Colon (tissue), 2 donors: ENCODE measurements around the gene ADGRG1.

ENCODE experiments used
- FAIRE-seq: peaks from 2 replicates; lab custom pipeline; 2012; peaks lifted over from hg19 to GRCh38; lab: Jason Lieb, UNC
- donor health status: control.
- donor health status: control.

The ADGRG1 gene

DNA sequence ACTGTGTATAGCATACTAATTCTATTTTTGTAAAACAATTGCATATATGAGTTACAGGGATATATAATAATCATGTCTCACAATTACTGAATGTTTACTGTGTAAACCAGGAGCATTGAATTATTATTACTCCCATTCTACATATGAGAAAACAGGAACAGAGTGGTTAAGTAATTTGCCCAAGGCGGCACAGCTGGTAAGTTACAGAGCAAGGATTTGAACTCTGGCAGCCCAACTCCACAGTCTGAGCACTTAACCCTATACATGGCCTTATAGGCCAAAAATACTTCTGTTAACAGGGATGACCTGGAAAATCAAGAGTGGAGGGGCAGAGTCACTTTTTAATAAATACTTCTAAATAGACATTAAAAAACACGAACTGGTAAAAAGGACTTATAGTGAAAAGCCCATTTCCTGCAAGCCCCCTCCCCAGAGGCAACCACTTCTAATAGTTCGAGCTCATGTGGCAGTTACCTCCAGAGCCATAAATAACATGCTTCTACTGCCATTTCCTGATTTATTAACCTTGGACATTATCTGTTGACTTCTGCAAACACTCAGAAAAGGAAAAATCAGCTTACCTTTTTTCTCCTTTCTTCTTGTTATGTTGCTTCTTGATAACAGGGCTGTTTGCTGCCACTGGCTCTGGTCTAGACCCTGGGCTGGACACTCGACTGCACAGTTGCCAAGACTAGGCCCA lies 22.1 kb upstream of the ADGRG1 start:
- no peak for FAIRE-seq

- no peak for FAIRE-seq
Measured at GRCh38 chr16:57606847-57607501, 21.5 kb upstream of the ADGRG1 start.

GRCh38 chr16:57607676-57608461 lies 20.6 kb upstream of the ADGRG1 start:
- no peak for FAIRE-seq

DNA sequence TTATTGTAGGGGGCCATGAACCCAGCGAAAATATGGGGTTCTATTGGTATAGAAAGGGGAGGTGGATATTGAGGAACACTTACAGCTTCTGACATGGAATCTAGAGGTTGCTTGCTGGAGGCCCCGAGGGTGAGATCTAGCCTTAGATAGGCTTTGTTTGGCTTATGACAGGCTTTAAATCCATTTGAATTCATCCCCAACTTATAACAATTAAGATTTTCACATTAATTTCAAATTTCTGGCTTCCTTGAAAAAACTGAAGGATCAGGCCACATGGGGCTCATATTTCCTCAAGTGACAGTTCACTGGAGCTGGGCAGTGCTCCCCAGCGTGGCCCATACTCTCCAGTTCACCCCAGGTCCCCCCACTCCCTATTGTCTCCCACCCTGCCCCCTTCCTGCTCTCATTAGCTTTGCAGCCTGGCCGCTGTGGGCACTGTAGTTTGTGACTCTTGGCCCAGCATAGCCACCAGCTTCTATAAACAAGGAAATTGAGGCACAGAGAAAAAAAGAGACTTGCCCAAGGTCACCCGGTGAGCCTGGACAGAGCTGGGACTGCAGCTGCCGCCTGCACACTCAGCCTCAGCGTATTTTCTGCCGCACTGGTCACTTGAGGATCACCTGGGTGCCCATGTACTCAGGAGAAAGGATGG lies 19.8 kb upstream of the ADGRG1 start:
- no peak for FAIRE-seq

- no peak for FAIRE-seq
Measured at GRCh38 chr16:57609541-57610401, 18.7 kb upstream of the ADGRG1 start.

- FAIRE-seq = no peak
Measured at GRCh38 chr16:57610611-57611010, 17.8 kb upstream of the ADGRG1 start.

DNA sequence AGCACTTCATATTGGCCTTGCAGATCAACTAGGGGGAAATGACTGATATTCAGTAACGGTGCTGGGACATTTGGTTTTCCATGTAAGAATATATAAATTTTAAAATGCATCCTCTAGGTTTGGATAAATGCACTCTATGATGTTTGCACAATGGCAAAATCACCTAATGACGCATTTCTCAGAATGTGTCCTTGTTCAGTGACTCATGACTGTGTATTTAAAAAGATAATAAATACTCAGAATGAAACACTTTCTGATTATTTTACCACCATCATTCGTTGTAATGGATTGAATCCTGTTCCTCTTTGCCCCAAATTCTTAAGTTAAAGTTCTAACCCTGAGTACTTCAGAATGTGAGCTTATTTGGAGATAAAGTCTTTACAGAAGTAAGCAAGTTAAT lies 17.2 kb upstream of the ADGRG1 start:
- no peak for FAIRE-seq

DNA sequence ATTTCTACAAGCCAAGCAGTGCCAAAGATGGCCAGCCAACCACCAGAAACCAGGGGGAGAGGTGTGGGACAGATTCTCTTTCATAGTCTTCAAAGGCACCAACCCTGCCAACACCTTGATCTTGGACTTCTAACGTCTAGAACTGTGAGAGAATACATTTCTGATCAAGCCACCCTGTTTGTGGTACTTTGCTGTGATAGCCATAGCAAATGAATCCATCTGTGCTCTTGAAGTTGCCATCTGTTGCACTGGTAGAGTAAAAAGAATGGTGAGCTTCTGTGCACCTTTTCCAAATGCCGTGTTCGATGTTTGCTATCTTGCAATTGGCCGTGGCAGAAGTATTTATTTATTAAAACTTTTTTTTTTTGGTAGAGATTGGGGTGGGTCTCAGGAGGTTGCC lies 16.7 kb upstream of the ADGRG1 start:
- no peak for FAIRE-seq

GRCh38 chr16:57612494-57612893 lies 15.9 kb upstream of the ADGRG1 start:
- FAIRE-seq = no peak

DNA sequence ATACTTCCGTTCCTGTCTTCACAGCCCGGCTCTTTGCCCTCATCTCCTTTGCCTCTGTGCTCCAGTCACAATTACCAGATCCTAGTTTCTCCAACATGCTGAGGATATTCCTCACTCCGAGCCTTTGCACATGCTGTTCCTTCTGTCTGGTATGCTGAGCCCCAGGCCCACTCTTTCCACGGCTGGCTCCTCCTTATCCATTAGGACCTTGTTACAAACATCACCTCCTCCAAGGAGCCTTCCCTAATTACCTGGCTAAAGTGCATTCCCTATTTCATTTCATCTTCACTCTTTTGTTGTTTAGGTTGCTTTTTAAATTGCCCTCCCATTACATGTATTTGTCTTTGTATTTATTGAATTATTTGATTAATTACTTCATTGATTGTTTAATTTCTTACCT lies 14.9 kb upstream of the ADGRG1 start:
- FAIRE-seq = no peak

DNA sequence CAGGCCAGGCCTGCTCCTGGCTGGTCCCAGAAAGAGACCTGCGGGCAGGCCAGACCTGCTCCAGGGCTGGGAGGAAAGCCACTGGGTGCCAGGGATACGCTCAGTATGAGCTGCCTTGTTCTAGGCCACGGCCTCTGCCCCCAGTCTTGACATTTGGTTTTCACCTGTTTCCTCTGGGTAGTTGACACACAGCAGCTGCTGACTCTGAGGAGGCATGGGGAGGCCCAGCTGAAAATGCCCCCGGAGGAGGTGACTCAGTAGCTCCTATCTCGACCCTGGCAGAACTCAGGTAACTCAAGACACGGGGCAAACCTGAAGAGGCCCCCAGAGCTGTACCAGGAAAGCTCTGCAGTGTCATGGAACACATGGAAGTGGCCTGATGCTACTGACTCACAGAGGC lies 13.9 kb upstream of the ADGRG1 start:
- no peak for FAIRE-seq

GRCh38 chr16:57614944-57615343 lies 13.5 kb upstream of the ADGRG1 start:
- no peak for FAIRE-seq

DNA sequence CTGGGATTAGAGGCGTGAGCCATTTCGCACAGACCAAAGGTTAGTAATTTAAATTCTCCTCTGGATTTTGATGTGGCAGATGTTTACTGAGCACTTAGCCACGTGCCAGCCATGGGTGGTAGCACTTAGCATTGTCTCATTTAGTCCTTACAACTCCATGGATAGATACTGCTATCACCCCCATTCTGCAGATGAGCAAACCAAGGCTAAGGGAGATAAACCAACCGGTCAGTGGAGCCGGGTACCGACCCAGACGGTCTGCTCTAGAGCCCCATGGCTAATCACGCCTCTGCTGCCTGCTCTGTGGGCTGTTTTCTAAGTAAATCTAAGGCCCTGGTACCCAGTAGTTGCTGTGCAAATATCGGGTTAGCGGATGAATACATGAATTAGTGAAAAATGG lies 12.6 kb upstream of the ADGRG1 start:
- no peak for FAIRE-seq

- FAIRE-seq = no peak
Measured at GRCh38 chr16:57616241-57616640, 12.2 kb upstream of the ADGRG1 start.

GRCh38 chr16:57616876-57617275 lies 11.6 kb upstream of the ADGRG1 start:
- FAIRE-seq = no peak

GRCh38 chr16:57617604-57618111 lies 10.8 kb upstream of the ADGRG1 start:
- no peak for FAIRE-seq

- no peak for FAIRE-seq
Measured at GRCh38 chr16:57618296-57619132, 9.9 kb upstream of the ADGRG1 start.

DNA sequence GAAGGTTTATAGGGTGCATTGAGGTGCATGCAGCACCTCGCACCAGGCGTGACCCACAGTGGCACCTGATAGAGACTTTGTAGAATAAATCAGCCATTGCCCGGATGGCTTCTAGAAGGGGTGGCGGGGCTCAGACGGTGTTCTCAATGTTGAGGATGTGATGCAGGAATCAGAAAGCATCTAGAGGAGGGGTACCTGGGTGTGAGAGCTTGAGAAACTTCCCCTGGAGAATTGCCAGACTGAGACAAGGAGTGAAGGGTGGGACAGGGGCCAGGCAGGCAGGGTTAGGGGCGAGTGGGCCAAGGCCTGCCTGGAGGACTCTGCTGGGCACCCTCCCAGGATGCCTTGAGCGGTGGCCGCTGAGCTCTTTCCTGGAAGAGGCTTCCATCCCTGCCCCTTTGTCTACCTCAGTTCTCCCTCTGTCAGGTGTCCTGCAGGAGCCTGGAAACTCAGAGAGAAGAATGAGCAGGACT lies 9.3 kb upstream of the ADGRG1 start:
- FAIRE-seq = no peak

GRCh38 chr16:57619606-57620334 lies 8.7 kb upstream of the ADGRG1 start:
- no peak for FAIRE-seq
